Right cardiac atrium (tissue), 5 donors: ENCODE results near the gene PKP4. TPM values are rescaled to one million over a fixed set of nuclear protein-coding genes. Genes with fewer than 3 reads are reported as not detected.
A peak's percentile ranks its signal among the peaks of the same experiment; 100 is the strongest.

ENCODE experiments used
- ATAC-seq, 2 donors: fragments of 200-7000 bp; cut with Tn5 transposase; one replicate each; pipeline versions ENCODE4 v1.8.0 to v1.9.1; 2020; ENCODE audit warnings: moderate library complexity in 2 of 2, mild to moderate bottlenecking in 1 of 2
- DNase-seq, 3 donors: peaks; one replicate each; pipeline ENCODE4 v3.0.0-alpha.2; 2020
- H3K27ac ChIP-seq: one replicate; pipeline ENCODE4 v1.5.1; 2013; ENCODE audit warnings: mild to moderate bottlenecking, low read length, control low read depth, moderate library complexity
- H3K27me3 ChIP-seq: one replicate; pipeline ENCODE4 v1.6.1; 2013; ENCODE audit not compliant: control insufficient read depth, insufficient read depth
- H3K4me1 ChIP-seq: one replicate; pipeline ENCODE4 v1.6.1; 2013; ENCODE audit warnings: low read length; ENCODE audit not compliant: control insufficient read depth, insufficient read depth
- H3K4me3 ChIP-seq: one replicate; pipeline ENCODE4 v1.5.1; 2013; ENCODE audit warnings: low read length, control low read depth
- H3K9me3 ChIP-seq: one replicate; pipeline ENCODE4 v1.6.1; 2013; ENCODE audit warnings: low read length; ENCODE audit not compliant: control insufficient read depth
- WGBS: extraction: QIAGEN DNeasy Blood & Tissue Kit; methylation state at CpG from one replicate; pipeline ENCODE4 v1.1.7; 2013; 5-methylcytosine and 5-hydroxymethylcytosine counted together
- intact Hi-C, 4 donors: fragments of 100-400 bp; cut with DNase I; formaldehyde crosslinking; loops; one replicate each; pipeline versions ENCODE4 v1.11.0 to v1.14.0; 2022 to 2023
- polyA plus RNA-seq: library from polyadenylated mRNA; stranded (reverse); fragments of 200-250 nt; gene quantifications from one replicate; pipeline ENCODE4 v1.2.3, GENCODE V29; 2013
- total RNA-seq, 4 donors: library from RNA; stranded (reverse); fragmentation: NEBNext Ultra II Directional; extraction: Animal tissue kit (Norgen Biotek cat#: 25700); gene quantifications; one replicate each; pipeline ENCODE4 v1.2.1, GENCODE V29; 2021
- donor health status: healthy with polysubstance abuse.
- donor health status: DM: no; HTN: yes; CAD: no.
- donor health status: DM: no; HTN: no; CAD: no.
- donor health status: DM: no; HTN: yes; CAD: no; lungs with severe emphysema.
- donor health status: DM: yes; HTN: yes; CAD: no.

PKP4 gene
- total and polyA plus RNA-seq, 5 donors = 32.4 to 74.8 (median 54.5) TPM

- H3K27ac ChIP-seq = no peak overlapping the region
- H3K4me3 ChIP-seq = no peak overlapping the region
- no peaks in the 10 kb centered on the region for H3K9me3 ChIP-seq
- WGBS = 30% methylated on average over 5 of the region's 5 CpGs
- DNase-seq (no peak), ATAC-seq (peak in 1 of 2 donors; percentile 49)
- H3K4me1 ChIP-seq = peaks cover 4% of the 10 kb centered on the region
- intact Hi-C loops = no loop called here
- no peaks in the 10 kb centered on the region for H3K27me3 ChIP-seq
Measured at GRCh38 chr2:158486970-158487325, 30.2 kb downstream of the PKP4 start.

DNA sequence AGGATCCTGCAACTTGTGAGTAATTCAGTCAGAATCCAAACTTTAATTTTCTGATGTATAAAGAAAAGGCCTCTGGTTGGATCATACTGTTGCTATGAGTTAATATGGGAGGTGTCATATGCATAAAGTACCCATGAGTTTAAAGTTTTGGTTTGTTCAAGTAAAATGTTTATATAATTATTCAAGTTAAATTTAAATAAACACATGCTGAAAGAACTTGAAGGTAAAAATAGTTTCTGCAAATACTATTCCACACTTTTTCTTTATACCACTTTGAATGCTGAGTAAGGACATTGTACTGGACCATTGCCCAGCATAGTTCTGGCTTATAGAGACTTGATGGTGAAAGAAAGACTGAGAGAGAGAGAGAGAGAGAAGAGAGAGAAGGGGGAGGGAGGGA lies 30.7 kb downstream of the PKP4 start:
- no peaks in the 10 kb centered on the region for H3K27me3 ChIP-seq
- no peak overlapping the region for H3K27ac ChIP-seq
- intact Hi-C loops = no loop called here
- ATAC-seq (peak; percentile 62 to 81), DNase-seq (no peak)
- no peaks in the 10 kb centered on the region for H3K9me3 ChIP-seq
- peaks cover 4% of the 10 kb centered on the region for H3K4me1 ChIP-seq
- no peak overlapping the region for H3K4me3 ChIP-seq

- DNase-seq (no peak), ATAC-seq (no peak)
- intact Hi-C loops = no loop called here
- Histone ChIP-seq H3K27me3 (no peaks in the 10 kb centered on the region), H3K4me3 (no peak overlapping the region), H3K27ac (no peak overlapping the region), H3K4me1 (peaks cover 8% of the 10 kb centered on the region), H3K9me3 (no peaks in the 10 kb centered on the region)
- WGBS = 64% methylated on average over 2 of the region's 2 CpGs
Measured at GRCh38 chr2:158488442-158489216, 31.9 kb downstream of the PKP4 start.

DNA sequence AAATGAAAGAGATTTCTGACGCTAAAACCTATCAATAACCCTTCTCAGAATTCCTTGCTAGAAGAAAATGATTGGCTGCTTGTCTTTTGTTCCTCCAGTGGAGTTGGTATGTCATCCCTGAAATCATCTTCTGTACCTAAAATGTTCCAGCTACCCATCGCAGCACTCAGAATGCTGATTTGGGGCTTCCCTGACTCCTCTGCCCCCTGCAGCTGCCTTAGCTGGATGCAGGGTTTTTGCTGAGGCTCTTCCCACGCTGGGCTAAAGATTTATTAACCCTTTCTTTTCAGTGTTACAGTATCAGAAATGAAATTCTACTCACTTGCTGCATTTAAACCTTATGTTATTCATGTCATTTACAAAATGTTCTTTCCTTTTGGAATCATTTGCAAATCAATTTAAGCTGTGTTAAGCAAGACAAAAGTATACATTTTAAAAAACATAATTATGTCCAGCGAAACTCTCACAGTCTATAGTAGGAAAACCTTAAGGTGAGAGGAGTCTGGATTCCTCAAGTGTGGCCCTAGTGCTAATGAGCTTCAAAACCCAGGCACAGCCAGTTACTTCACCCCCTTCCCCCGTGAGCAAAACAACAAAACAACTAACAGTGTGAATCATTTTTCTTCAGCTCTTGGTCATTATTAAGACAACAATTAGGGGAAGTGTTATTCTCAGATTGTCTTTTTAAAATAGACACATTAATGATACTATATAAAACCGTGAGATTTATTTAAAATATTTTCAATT lies 32.8 kb downstream of the PKP4 start:
- DNase-seq = no peak

DNA sequence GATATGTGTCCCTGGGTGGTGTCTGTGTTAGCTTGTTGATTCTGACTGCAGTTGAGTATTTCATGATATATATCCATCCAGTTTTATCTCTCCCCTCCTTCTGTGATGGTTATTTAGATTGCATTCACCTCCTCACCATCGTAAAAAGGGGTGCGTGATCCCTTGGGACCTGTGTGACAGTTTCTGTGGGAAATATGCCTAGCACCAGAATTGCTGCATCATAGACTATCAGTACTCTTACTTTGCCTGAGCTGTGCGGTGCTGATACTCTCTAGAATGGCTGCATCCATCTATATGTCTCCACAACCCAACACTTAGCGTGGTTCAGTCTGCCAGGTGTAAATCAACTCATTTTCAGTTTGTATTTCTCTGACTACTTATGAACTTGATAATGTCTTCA lies 34.3 kb downstream of the PKP4 start:
- peaks cover 8% of the 10 kb centered on the region for H3K4me1 ChIP-seq
- intact Hi-C loops = no loop called here
- H3K27me3 ChIP-seq = no peaks in the 10 kb centered on the region
- no peak for ATAC-seq
- 95% methylated on average over 4 of the region's 4 CpGs for WGBS
- no peak for DNase-seq
- no peaks in the 10 kb centered on the region for H3K9me3 ChIP-seq
- no peak overlapping the region for H3K4me3 ChIP-seq
- H3K27ac ChIP-seq = no peak overlapping the region

More for the DNA sequence above, 32.8 kb downstream of the PKP4 start:
- H3K9me3 ChIP-seq = no peaks in the 10 kb centered on the region
- intact Hi-C loops = no loop called here
- H3K4me3 ChIP-seq = no peak overlapping the region
- H3K27ac ChIP-seq = no peak overlapping the region
- no peaks in the 10 kb centered on the region for H3K27me3 ChIP-seq
- 44% methylated on average over 6 of the region's 6 CpGs for WGBS
- peaks cover 8% of the 10 kb centered on the region for H3K4me1 ChIP-seq
- ATAC-seq = no peak

DNA sequence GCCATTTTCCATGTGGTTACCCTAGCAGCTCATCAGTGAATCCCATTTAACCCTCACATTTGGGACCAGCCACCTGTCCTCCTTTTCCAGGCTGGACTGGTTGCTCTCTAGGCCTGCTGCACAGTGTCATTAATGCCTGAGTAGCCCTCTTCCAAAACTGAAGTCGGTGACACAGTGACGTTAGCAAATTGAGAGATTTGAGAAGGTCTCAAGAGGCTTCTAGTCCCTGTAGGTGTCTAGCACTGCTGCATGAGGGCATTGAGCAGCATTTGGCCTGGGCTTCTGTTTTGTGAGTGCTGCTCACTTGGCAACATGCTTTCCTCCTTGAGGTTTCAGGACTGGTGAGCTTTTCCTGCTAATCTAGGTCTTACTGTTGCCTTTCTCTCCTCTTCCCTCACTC lies 36.7 kb downstream of the PKP4 start:
- Histone ChIP-seq H3K9me3 (no peaks in the 10 kb centered on the region), H3K27me3 (no peaks in the 10 kb centered on the region), H3K4me3 (no peak overlapping the region), H3K27ac (peak overlapping the region; percentile 1), H3K4me1 (peaks cover 8% of the 10 kb centered on the region)
- ATAC-seq (peak; percentile 50 to 59), DNase-seq (peak in 1 of 3 donors; percentile 53)
- WGBS = 19% methylated on average over 2 of the region's 2 CpGs
- intact Hi-C loops = no loop called here

DNA sequence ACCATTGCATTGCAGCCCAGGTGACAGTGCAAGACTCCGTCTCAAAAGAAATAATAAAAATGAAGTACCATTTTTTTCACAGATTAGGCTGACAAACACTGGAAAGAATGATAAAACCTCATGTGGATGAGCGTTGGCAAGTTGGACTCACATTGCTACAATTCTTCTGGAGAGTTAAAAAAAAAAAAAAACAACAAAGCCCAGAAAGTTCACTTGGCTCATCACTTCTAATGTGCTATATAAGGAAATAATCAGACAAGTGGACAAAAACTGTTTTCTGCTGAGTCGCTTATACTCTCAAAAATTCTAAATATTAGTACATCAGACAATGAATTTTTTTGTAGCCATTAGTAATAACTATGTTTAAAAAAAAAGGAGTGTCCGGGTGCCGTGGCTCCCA lies 38.4 kb downstream of the PKP4 start:
- intact Hi-C loops = no loop called here
- ATAC-seq (no peak), DNase-seq (no peak)
- Histone ChIP-seq H3K9me3 (no peaks in the 10 kb centered on the region), H3K27ac (no peak overlapping the region), H3K4me3 (no peak overlapping the region), H3K27me3 (no peaks in the 10 kb centered on the region), H3K4me1 (peaks cover 7% of the 10 kb centered on the region)
- WGBS = 84% methylated on average over 5 of the region's 5 CpGs

DNA sequence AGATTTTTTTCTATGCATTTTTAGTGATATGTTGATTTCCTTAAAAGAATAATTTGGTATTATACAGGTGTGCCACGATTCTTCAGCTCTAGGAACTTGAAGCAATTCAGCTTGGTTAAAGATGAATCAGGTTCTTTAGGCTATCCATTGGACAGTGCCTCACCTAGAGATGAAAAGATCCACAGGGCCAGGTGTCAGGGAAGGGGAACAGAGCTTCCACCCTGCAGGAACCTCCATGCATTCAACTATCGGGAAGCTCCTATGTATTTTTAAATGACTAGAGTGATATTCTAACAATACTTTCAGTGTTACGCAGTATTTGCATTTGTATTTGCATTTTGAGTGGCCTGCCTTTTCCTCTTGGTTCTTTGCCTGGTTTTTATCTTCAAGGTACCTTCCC lies 40.2 kb downstream of the PKP4 start:
- Histone ChIP-seq H3K4me1 (peaks cover 14% of the 10 kb centered on the region), H3K4me3 (no peak overlapping the region), H3K27me3 (no peaks in the 10 kb centered on the region), H3K9me3 (no peaks in the 10 kb centered on the region), H3K27ac (no peak overlapping the region)
- DNase-seq (no peak), ATAC-seq (no peak)
- 89% methylated on average over 3 of the region's 3 CpGs for WGBS
- intact Hi-C loops = no loop called here

GRCh38 chr2:158497486-158497885 lies 40.7 kb downstream of the PKP4 start:
- intact Hi-C loops = no loop called here
- Histone ChIP-seq H3K27ac (no peak overlapping the region), H3K4me1 (peaks cover 14% of the 10 kb centered on the region), H3K4me3 (no peak overlapping the region), H3K9me3 (no peaks in the 10 kb centered on the region), H3K27me3 (no peaks in the 10 kb centered on the region)
- ATAC-seq (no peak), DNase-seq (no peak)
- 84% methylated on average over 1 of the region's 1 CpG for WGBS

DNA sequence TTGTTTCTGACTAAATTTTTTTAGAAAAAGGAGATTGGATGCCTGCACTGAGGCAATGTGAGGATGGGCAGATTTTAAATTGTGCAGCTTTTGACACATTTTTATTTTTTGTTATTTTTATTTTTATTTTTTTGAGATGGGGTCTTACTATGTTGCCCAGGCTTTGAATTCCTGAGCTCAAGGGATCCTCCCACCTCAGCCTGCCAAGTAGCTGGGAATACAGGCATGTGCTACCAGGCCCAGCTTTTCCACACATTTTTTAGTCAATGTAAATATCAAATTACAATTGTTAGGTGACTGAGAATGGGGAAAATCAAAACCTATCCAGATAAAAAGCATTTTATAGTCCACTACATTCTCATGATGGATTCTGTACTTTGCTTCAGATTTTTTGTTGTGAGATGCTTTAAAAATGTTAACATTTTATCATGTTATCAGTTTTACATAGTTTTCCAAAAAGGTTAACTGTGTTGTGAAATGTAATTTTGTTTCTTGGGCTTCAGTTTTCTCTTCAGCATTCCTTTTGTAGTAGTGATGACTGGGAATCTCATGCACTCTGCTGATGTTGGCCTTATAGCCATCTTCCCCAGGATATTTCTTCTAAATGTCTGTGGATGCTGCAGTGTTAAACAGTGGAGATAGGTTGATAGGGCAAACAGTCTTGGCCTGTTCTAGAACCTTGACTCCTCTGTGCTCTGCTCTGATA lies 41.4 kb downstream of the PKP4 start:
- Histone ChIP-seq H3K4me3 (no peak overlapping the region), H3K27me3 (no peaks in the 10 kb centered on the region), H3K27ac (no peak overlapping the region), H3K9me3 (no peaks in the 10 kb centered on the region), H3K4me1 (peaks cover 14% of the 10 kb centered on the region)
- ATAC-seq (no peak), DNase-seq (no peak)
- intact Hi-C loops = no loop called here

DNA sequence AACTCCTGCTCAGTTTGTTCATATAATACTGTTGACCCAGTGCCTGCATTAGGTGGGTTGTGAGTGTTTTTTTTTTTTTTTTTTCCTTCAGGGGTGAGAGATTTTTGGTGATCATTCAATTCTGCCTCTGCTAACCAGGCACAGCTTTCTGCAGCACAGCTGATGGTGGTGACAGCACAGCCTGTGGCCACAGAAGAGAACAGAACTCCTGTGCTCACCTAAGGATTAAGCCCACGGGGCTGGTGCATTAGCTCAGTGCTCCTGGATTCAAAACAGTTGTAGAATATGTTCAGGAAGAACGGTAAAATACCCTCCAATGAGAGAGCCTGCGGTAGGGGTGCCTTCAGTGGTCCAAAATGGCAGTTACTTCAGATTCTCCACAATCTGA lies 42.0 kb downstream of the PKP4 start:
- Histone ChIP-seq H3K27ac (no peak overlapping the region), H3K27me3 (no peaks in the 10 kb centered on the region), H3K4me3 (no peak overlapping the region), H3K9me3 (no peaks in the 10 kb centered on the region), H3K4me1 (peaks cover 11% of the 10 kb centered on the region)
- intact Hi-C loops = no loop called here
- ATAC-seq = no peak
- DNase-seq = no peak
- WGBS = 88% methylated on average over 3 of the region's 3 CpGs
